GM23338 (cell line): ENCODE data around the gene DUSP10. TPM values are rescaled to one million over a fixed set of nuclear protein-coding genes. Genes with fewer than 3 reads are reported as not detected.

Experiments
- ATAC-seq: fragments of 200-7000 bp; cut with Tn5 transposase; 3 replicates; pipeline ENCODE4 v1.9.1; 2020
- DNase-seq: peaks from one replicate; pipeline ENCODE4 v3.0.0-alpha.2; 2015; ENCODE audit warnings: low spot score
- H2AFZ ChIP-seq: fragments of 200-600 bp; sonication (generic); 2 replicates; pipeline ENCODE4 v1.8.0; 2016; ENCODE audit warnings: antibody characterized with exemption, mild to moderate bottlenecking, moderate library complexity
- H3F3A ChIP-seq: fragments of 200-600 bp; sonication (generic); replicated peaks from 2 replicates; pipeline ENCODE4 v1.8.0; 2017; ENCODE audit warnings: antibody characterized with exemption, mixed run types, low read depth
- H3K27ac ChIP-seq: fragments of 200-600 bp; sonication (generic); 2 replicates; pipeline ENCODE4 v1.6.1; 2016; ENCODE audit warnings: low read depth
- H3K27me3 ChIP-seq: fragments of 200-600 bp; sonication (generic); 2 replicates; pipeline ENCODE4 v1.8.0; 2016; ENCODE audit warnings: mild to moderate bottlenecking, mixed run types, moderate library complexity; ENCODE audit not compliant: insufficient read depth
- H3K36me3 ChIP-seq: fragments of 200-600 bp; sonication (generic); 2 replicates; pipeline ENCODE4 v1.8.0; 2016; ENCODE audit warnings: mild to moderate bottlenecking; ENCODE audit not compliant: insufficient read depth
- H3K4me1 ChIP-seq: fragments of 200-600 bp; sonication (generic); 2 replicates; pipeline ENCODE4 v1.8.0; 2016; ENCODE audit warnings: mild to moderate bottlenecking, moderate library complexity; ENCODE audit not compliant: insufficient read depth
- H3K4me2 ChIP-seq: fragments of 200-600 bp; sonication (generic); 2 replicates; pipeline ENCODE4 v1.7.1; 2017; ENCODE audit warnings: mixed run types
- H3K4me3 ChIP-seq: fragments of 200-600 bp; sonication (generic); 2 replicates; pipeline ENCODE4 v1.6.1; 2016; ENCODE audit warnings: mixed run types
- H3K79me2 ChIP-seq: fragments of 200-600 bp; sonication (generic); replicated peaks from 2 replicates; pipeline ENCODE4 v1.8.0; 2017; ENCODE audit warnings: mild to moderate bottlenecking; ENCODE audit not compliant: insufficient read depth
- H3K9me2 ChIP-seq: fragments of 200-600 bp; sonication (generic); 2 replicates; pipeline ENCODE4 v1.8.0; 2017; ENCODE audit not compliant: insufficient read depth
- H4K20me1 ChIP-seq: fragments of 200-600 bp; sonication (generic); replicated peaks from 2 replicates; pipeline ENCODE4 v1.8.0; 2017; ENCODE audit warnings: mild to moderate bottlenecking; ENCODE audit not compliant: insufficient read depth
- H3K27ac Mint-ChIP-seq: 2 replicates; pipeline ENCODE4 v1.8.0; 2020; ENCODE audit warnings: inconsistent platforms, mild to moderate bottlenecking, moderate library complexity, mixed read lengths
- H3K27me3 Mint-ChIP-seq: 3 replicates; pipeline ENCODE4 v1.8.0; 2022; ENCODE audit warnings: low read depth, mild to moderate bottlenecking, moderate library complexity, mixed read lengths, inconsistent platforms; ENCODE audit not compliant: insufficient read depth, poor library complexity
- H3K36me3 Mint-ChIP-seq: 3 replicates; pipeline ENCODE4 v1.8.0; 2021; ENCODE audit warnings: low read depth, mild to moderate bottlenecking, inconsistent platforms, moderate library complexity, mixed read lengths
- H3K4me1 Mint-ChIP-seq: 3 replicates; pipeline ENCODE4 v1.8.0; 2020; ENCODE audit warnings: mild to moderate bottlenecking, inconsistent platforms, mixed read lengths
- H3K4me3 Mint-ChIP-seq: 3 replicates; pipeline ENCODE4 v1.8.0; 2021; ENCODE audit warnings: moderate library complexity, mild to moderate bottlenecking, inconsistent platforms, mixed read lengths
- H3K9me3 Mint-ChIP-seq: 3 replicates; pipeline ENCODE4 v1.8.0; 2020; ENCODE audit warnings: moderate library complexity, mild to moderate bottlenecking, inconsistent platforms, mixed read lengths
- CREB1 ChIP-seq: fragments of 250-450 bp; sonication (Bioruptor Pico); IDR thresholded peaks from 2 replicates; pipeline ENCODE4 v1.5.0; 2020; ENCODE audit warnings: low read depth, mild to moderate bottlenecking, moderate library complexity
- CTCF ChIP-seq, 2 experiments: fragments of 200-600 bp in 1 of 2; sonication (generic) in 1 of 2; conservative IDR thresholded peaks; 2 replicates each; pipeline versions ENCODE4 v1.5.1 to v1.6.1; 2016 to 2017; ENCODE audit warnings: antibody characterized with exemption in 2 of 2, low read depth in 2 of 2, mild to moderate bottlenecking in 2 of 2, moderate library complexity in 1 of 2
- ETS1 ChIP-seq: IDR thresholded peaks from 2 replicates; pipeline ENCODE4 v1.6.1; 2016; ENCODE audit warnings: antibody characterized with exemption
- EZH2 ChIP-seq: fragments of 200-600 bp; sonication (generic); IDR thresholded peaks from one replicate; pipeline ENCODE4 v1.8.0; 2017; ENCODE audit warnings: antibody characterized with exemption, mild to moderate bottlenecking, low read depth; ENCODE audit not compliant: unreplicated experiment
- EZH2phosphoT487 ChIP-seq: fragments of 200-600 bp; sonication (generic); IDR thresholded peaks from one replicate; pipeline ENCODE4 v1.8.1; 2018; ENCODE audit warnings: antibody characterized with exemption; ENCODE audit not compliant: unreplicated experiment
- JUNB ChIP-seq: IDR thresholded peaks from one replicate; pipeline ENCODE4 v1.6.1; 2016; ENCODE audit warnings: antibody characterized with exemption; ENCODE audit not compliant: unreplicated experiment
- NANOG ChIP-seq: IDR thresholded peaks from 2 replicates; pipeline ENCODE4 v1.6.1; 2016; ENCODE audit warnings: antibody characterized with exemption, borderline replicate concordance
- POLR2AphosphoS5 ChIP-seq: IDR thresholded peaks from 2 replicates; pipeline ENCODE4 v1.6.1; 2016; ENCODE audit warnings: antibody characterized with exemption, low read depth
- REST ChIP-seq: IDR thresholded peaks from one replicate; pipeline ENCODE4 v1.6.1; 2018; ENCODE audit warnings: antibody characterized with exemption; ENCODE audit not compliant: unreplicated experiment
- STAT1 ChIP-seq: IDR thresholded peaks from one replicate; pipeline ENCODE4 v1.6.1; 2016; ENCODE audit warnings: antibody characterized with exemption; ENCODE audit not compliant: unreplicated experiment
- ZNF114 ChIP-seq: fragments of 250-450 bp; sonication (Bioruptor Pico); IDR thresholded peaks from 2 replicates; pipeline ENCODE4 v1.5.0; 2020; ENCODE audit warnings: mild to moderate bottlenecking, moderate library complexity
- ZNF331 ChIP-seq: fragments of 250-450 bp; sonication (Bioruptor Pico); IDR thresholded peaks from 2 replicates; pipeline ENCODE4 v1.5.0; 2020; ENCODE audit warnings: low read depth, mild to moderate bottlenecking, moderate library complexity
- ZNF462 ChIP-seq: fragments of 250-450 bp; sonication (Bioruptor Pico); IDR thresholded peaks from 2 replicates; pipeline ENCODE4 v1.5.0; 2020; ENCODE audit warnings: mild to moderate bottlenecking, moderate library complexity
- polyA plus RNA-seq: library from polyadenylated mRNA; unstranded; fragments of >200 nt; fragmentation: Nextera tagmentation; extraction: Ambion mirVana; gene quantifications from 2 replicates; pipeline ENCODE4 v1.2.1, GENCODE V29; 2016
- total RNA-seq: library from RNA; depleted of rRNA; stranded (reverse); fragments of >200 nt; shearing (Covaris generic); gene quantifications from 2 replicates; pipeline ENCODE4 v1.2.3, GENCODE V29; 2014

The DUSP10 gene
- total and polyA plus RNA-seq, 2 experiments from 2014 or later = 1.5 to 1.6 TPM

DNA sequence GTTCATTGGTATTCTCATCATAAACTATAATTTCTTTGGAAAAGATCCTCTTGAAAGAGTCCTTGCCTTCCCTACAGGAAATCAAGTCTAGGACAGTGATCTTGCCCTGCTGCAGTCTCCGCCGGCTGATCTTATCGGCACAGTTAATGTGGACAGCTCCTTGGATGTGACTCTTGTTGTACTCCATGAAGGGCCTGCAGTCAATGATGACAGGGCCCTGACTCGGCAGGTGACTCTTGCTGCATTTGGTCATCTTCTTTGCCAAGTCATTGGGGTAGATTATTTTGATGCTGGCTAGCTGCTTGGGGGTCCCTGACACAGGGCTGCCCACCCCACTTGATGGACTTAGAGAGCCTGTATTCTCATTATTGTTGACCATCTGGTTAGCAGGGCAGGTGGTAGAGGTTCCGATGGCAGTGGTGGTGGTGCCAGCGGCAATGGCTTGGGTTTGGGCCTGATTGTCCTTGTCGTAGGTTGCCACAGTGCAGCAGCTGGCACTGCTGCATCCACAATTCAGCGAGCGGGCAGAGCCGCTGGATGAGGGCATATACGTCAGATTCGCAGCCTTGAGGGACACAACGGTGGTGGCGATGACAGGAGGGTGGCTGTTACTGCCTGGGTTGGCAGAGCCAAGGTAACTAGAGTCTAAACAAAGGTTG lies 2.7 kb downstream of the DUSP10 start:
- H3K4me1 Mint-ChIP-seq = peaks cover 8% of the 10 kb centered on the region
- Histone ChIP-seq H4K20me1 (peaks cover 7% of the 10 kb centered on the region; the same call in 1 of the 2 replicates), H3K4me3 (no peak overlapping the region), H3K27ac (no peak overlapping the region), H3K4me2 (no peak overlapping the region), H3K36me3 (no peaks in the 10 kb centered on the region), H3K79me2 (peaks cover 2% of the 10 kb centered on the region; the same call in 1 of the 2 replicates), H3K4me1 (peaks cover 17% of the 10 kb centered on the region), H3F3A (0 out of 2 replicates have a peak, but pooled peaks cover 6% of the 10 kb centered on the region), H3K27me3 (peaks cover 30% of the 10 kb centered on the region), H3K9me2 (peaks cover 5% of the 10 kb centered on the region; the same call in 1 of the 2 replicates), H2AFZ (no peak overlapping the region)
- no peaks in the 10 kb centered on the region for H3K9me3 Mint-ChIP-seq
- peaks cover 10% of the 10 kb centered on the region for H3K27me3 Mint-ChIP-seq
- TF ChIP-seq STAT1 (no peak), ZNF462 (CRISPR knock-in tag) (no peak), REST (no peak), NANOG (no peak), ZNF331 (no peak), CREB1 (CRISPR knock-in tag) (no peak), JUNB (no peak), ZNF114 (no peak), CTCF (conservative IDR thresholded peaks at IDR 0.05; ENCODE audit: low read depth in 2 of 2) (no peak), EZH2 (no peak), ETS1 (no peak), EZH2phosphoT487 (no peak), POLR2AphosphoS5 (no peak)
- ATAC-seq (no peak), DNase-seq (no peak)
- no peak overlapping the region; the same call in 1 of the 2 replicates for H3K27ac Mint-ChIP-seq
- H3K4me3 Mint-ChIP-seq = no peak overlapping the region
- no peaks in the 10 kb centered on the region for H3K36me3 Mint-ChIP-seq
